ENCODE measurements around the gene ITGA2. TPM values are rescaled to one million over a fixed set of nuclear protein-coding genes. Genes with fewer than 3 reads are reported as not detected.

The ITGA2 gene
- total and polyA plus RNA-seq, 2 donors (not counting 1 experiment from before 2014, with no cell fraction given) = not detected

GRCh38 chr5:53095931-53096525 lies 106.9 kb downstream of the ITGA2 start:
- Histone ChIP-seq H3K9me3 (ENCODE audit: control extremely low read depth in 1 of 3, control insufficient read depth in 2 of 3, insufficient read depth in 1 of 3, low read length in 2 of 3) (no peaks in the 10 kb centered on the region), H4K20me1 (ENCODE audit: control insufficient read depth, insufficient read depth, low read length, poor library complexity, severe bottlenecking) (no peaks in the 10 kb centered on the region), H3K79me2 (ENCODE audit: control insufficient read depth, insufficient read depth, low read length) (no peaks in the 10 kb centered on the region), H3K27ac (ENCODE audit: low read length in 2 of 2) (no peak overlapping the region), H3K27me3 (replicated peaks in 1 of 4; ENCODE audit: control extremely low read depth in 1 of 4, control insufficient read depth in 3 of 4, insufficient read depth in 4 of 4, low read length in 3 of 4) (no peaks in the 10 kb centered on the region), H3K9ac (ENCODE audit: low read length) (no peak overlapping the region), H3K4me3 (ENCODE audit: control extremely low read depth in 1 of 5, extremely low read depth in 1 of 5, insufficient read depth in 1 of 5, low read depth in 2 of 5, low read length in 4 of 5) (no peak overlapping the region), H3K4me2 (replicated peaks; ENCODE audit: low read depth, low read length, poor library complexity, severe bottlenecking) (no peak overlapping the region), H3K36me3 (replicated peaks in 1 of 2; ENCODE audit: control extremely low read depth in 1 of 2, control insufficient read depth in 1 of 2, extremely low read depth in 1 of 2, insufficient read depth in 2 of 2, low read length in 1 of 2) (peaks cover 0 to 26% of the 10 kb centered on the region in 2 experiments), H2AFZ (ENCODE audit: insufficient read depth, low read depth, low read length, poor library complexity, severe bottlenecking) (no peak overlapping the region), H3K4me1 (ENCODE audit: control insufficient read depth in 2 of 2, insufficient read depth in 2 of 2, low read length in 2 of 2) (no peaks in the 10 kb centered on the region)
- CTCF ChIA-PET = interaction anchor here (0.9 to 3.9 kb wide), 4 partner anchors 9 to 147 kb away, joined by 4 to 37 read pairs (median 10); partner anchors contain the start of gene MOCS2
- H3K4me3 Mint-ChIP-seq = no peak overlapping the region
- no peaks in the 10 kb centered on the region for H3K9me3 Mint-ChIP-seq (ENCODE audit: insufficient read depth)
- ATAC-seq (ENCODE audit: low read depth) (peak; percentile 80), DNase-seq (peak; percentile 67)
- WGBS (ENCODE audit: insufficient coverage) = no CpG with 5 or more reads among the region's 3 CpGs
- intact Hi-C loops (cut with micrococcal nuclease) = loop anchor here (1.0 to 2.0 kb wide), 4 partner anchors 13 to 1122 kb away; partner anchors contain the start of genes ITGA1, MOCS2 and PELO
- H3K27ac Mint-ChIP-seq = no peak overlapping the region
- no peaks in the 10 kb centered on the region for H3K4me1 Mint-ChIP-seq
- POLR2A ChIA-PET = no interaction called here
- H3K27me3 Mint-ChIP-seq = no peaks in the 10 kb centered on the region
- TF ChIP-seq EZH2 (IDR thresholded peaks at IDR 0.05; ENCODE audit: borderline replicate concordance, insufficient read depth, low read depth, low read length, poor library complexity, severe bottlenecking) = no peak
- TF ChIP-seq, protein P1, sequence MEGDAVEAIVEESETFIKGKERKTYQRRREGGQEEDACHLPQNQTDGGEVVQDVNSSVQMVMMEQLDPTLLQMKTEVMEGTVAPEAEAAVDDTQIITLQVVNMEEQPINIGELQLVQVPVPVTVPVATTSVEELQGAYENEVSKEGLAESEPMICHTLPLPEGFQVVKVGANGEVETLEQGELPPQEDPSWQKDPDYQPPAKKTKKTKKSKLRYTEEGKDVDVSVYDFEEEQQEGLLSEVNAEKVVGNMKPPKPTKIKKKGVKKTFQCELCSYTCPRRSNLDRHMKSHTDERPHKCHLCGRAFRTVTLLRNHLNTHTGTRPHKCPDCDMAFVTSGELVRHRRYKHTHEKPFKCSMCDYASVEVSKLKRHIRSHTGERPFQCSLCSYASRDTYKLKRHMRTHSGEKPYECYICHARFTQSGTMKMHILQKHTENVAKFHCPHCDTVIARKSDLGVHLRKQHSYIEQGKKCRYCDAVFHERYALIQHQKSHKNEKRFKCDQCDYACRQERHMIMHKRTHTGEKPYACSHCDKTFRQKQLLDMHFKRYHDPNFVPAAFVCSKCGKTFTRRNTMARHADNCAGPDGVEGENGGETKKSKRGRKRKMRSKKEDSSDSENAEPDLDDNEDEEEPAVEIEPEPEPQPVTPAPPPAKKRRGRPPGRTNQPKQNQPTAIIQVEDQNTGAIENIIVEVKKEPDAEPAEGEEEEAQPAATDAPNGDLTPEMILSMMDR (IDR thresholded peaks at IDR 0.05) = peak; percentile 96

DNA sequence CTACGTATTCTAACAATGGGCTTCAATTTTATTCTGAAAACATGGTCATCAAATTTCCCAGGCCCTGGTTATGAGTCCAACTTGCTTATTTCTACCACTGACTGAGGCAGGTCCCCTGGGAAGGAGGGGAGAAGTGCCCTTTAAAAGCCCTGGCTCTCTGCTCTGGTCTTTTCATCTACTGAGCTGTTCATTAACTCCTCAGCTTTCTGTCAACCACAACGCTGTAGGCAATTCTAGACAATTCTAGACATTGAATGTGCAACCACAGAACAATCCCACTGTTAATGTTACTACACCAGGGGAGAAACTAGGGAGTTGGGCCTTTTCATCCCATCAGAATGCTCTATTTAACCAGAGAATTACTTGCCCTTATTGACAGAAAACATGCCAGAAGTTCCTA lies 110.4 kb downstream of the ITGA2 start:
- WGBS (ENCODE audit: insufficient coverage) = 80% methylated on average over 1 of the region's 2 CpGs
- Histone ChIP-seq H3K27me3 (replicated peaks in 1 of 4; ENCODE audit: control extremely low read depth in 1 of 4, control insufficient read depth in 3 of 4, insufficient read depth in 4 of 4, low read length in 3 of 4) (no peaks in the 10 kb centered on the region), H3K9ac (ENCODE audit: low read length) (no peak overlapping the region), H3K4me1 (ENCODE audit: control insufficient read depth in 2 of 2, insufficient read depth in 2 of 2, low read length in 2 of 2) (no peaks in the 10 kb centered on the region), H3K36me3 (replicated peaks in 1 of 2; ENCODE audit: control extremely low read depth in 1 of 2, control insufficient read depth in 1 of 2, extremely low read depth in 1 of 2, insufficient read depth in 2 of 2, low read length in 1 of 2) (peaks cover 6 to 57% of the 10 kb centered on the region in 2 experiments), H3K4me3 (ENCODE audit: control extremely low read depth in 1 of 5, extremely low read depth in 1 of 5, insufficient read depth in 1 of 5, low read depth in 2 of 5, low read length in 4 of 5) (no peak overlapping the region), H3K79me2 (ENCODE audit: control insufficient read depth, insufficient read depth, low read length) (no peaks in the 10 kb centered on the region), H3K4me2 (replicated peaks; ENCODE audit: low read depth, low read length, poor library complexity, severe bottlenecking) (no peak overlapping the region), H3K9me3 (ENCODE audit: control extremely low read depth in 1 of 3, control insufficient read depth in 2 of 3, insufficient read depth in 1 of 3, low read length in 2 of 3) (no peaks in the 10 kb centered on the region), H2AFZ (ENCODE audit: insufficient read depth, low read depth, low read length, poor library complexity, severe bottlenecking) (no peak overlapping the region), H4K20me1 (ENCODE audit: control insufficient read depth, insufficient read depth, low read length, poor library complexity, severe bottlenecking) (no peaks in the 10 kb centered on the region), H3K27ac (ENCODE audit: low read length in 2 of 2) (no peak overlapping the region)
- no peak for ATAC-seq (ENCODE audit: low read depth)
- intact Hi-C loops (cut with micrococcal nuclease) = no loop called here
- no peak overlapping the region for H3K4me3 Mint-ChIP-seq
- DNase-seq = no peak
- H3K27me3 Mint-ChIP-seq = no peaks in the 10 kb centered on the region
- TF ChIP-seq, protein P1 (IDR thresholded peaks at IDR 0.05) = no peak
- TF ChIP-seq EZH2 (IDR thresholded peaks at IDR 0.05; ENCODE audit: borderline replicate concordance, insufficient read depth, low read depth, low read length, poor library complexity, severe bottlenecking) = no peak
- H3K4me1 Mint-ChIP-seq = no peaks in the 10 kb centered on the region
- ChIA-PET POLR2A (no interaction called here), CTCF (interaction anchor here (0.9 to 1.1 kb wide), 2 partner anchors 9 to 16 kb away, joined by 3 to 5 read pairs; no protein-coding TSS in a partner anchor)
- no peaks in the 10 kb centered on the region for H3K9me3 Mint-ChIP-seq (ENCODE audit: insufficient read depth)
- H3K27ac Mint-ChIP-seq = no peak overlapping the region

Measured in B cell (primary cell).